ENCODE measurements around the gene NAT8.
"Not testable (repeated sequence)": the region's sequence is repeated elsewhere in the genome, so short reads cannot be mapped to it uniquely, and the experiment has no call there.

Gene NAT8, protein sequence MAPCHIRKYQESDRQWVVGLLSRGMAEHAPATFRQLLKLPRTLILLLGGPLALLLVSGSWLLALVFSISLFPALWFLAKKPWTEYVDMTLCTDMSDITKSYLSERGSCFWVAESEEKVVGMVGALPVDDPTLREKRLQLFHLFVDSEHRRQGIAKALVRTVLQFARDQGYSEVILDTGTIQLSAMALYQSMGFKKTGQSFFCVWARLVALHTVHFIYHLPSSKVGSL

DNA sequence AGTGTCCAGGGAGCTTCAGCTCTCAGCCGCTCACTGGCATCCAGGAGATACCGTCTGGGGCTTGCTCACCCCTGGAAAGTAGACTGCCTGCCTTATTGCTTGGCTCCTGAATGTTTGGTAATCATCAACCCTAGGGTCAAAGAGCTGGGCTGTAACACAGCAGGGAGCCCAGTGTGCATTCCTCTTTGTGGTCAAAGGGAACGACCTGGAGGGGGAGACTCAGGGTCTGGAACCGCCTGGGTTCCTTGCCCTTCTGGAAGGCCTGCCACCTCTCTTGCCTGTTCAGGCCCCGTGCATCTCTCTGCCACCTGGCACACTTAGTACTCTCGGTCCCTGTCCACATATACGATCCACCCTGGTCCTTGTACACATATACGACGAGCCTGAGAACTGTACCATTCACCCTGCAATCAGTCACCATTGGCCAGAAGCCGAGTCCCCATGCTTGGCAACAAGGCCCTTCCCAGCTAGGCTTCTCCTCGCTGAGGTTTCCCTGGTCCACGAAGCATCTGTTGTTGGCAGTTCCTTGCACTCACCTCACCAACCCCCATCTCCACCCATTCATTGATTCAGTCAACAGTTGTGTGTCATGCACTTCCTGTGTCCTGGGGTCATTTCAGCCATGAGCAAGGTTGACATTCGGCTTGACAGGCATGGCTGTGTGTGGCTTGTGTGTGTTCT is at the start of gene NAT8:
Gene NAT8, minus strand, starts transcription at position 85 of the 681 bp plus-strand sequence. CDS start 794 bp downstream, outside the sequence.
- DNase-seq (ENCODE audit: low read depth), result no peak

DNA sequence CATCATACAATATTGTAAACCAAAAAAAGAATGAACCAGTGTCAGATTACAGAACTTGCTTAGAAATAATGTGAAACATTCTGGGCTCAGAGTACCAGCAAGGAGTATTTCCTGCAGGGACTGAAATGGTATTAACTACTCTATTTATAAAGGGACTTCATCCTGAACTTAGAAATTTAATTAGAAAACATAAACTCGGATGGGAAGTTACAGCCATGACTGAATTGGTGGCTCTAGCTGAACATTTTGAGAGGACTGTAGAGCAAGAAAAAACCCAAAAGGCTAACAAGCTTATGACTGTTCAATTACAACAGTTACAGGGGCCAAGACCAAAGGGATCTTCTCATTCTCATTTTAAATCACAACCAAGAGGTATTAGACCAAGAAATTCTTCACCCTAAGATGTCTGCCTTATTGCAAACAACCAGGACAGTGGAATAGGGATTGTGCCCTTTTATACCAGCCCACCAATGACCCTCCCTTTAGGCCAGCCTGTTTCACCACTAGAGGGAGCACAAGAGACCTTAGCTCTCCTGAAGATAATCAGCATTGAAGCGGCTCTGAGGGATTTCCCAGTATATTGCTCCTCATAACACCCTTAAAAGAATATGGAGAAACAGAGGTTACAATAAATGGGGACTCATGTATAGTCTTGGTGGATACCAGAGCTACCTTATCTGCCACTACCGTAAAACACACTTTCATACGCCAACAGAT is 48.3 kb upstream of the NAT8 start:
- not testable (repeated sequence) for DNase-seq (ENCODE audit: low read depth)

DNA sequence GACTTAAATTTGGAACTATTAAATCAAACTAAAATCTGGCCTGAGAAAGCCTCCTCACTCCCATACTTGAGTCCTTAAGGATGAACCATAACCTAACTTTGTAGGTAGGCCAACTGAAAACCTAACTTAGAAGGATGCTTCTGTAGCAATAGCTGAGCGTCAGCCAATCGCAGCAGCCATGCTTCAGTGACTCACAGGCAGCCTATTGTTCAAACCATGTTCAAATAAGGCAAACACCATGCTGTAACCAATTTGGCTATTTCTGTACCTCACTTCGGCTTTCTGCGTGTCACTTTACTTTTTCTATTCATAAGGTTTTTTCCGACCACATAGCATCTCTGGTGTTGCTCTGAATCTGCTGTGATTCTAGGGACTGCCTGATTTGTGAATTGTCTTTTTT is 46.3 kb upstream of the NAT8 start:
- DNase-seq (ENCODE audit: low read depth), result not testable (repeated sequence)

DNA sequence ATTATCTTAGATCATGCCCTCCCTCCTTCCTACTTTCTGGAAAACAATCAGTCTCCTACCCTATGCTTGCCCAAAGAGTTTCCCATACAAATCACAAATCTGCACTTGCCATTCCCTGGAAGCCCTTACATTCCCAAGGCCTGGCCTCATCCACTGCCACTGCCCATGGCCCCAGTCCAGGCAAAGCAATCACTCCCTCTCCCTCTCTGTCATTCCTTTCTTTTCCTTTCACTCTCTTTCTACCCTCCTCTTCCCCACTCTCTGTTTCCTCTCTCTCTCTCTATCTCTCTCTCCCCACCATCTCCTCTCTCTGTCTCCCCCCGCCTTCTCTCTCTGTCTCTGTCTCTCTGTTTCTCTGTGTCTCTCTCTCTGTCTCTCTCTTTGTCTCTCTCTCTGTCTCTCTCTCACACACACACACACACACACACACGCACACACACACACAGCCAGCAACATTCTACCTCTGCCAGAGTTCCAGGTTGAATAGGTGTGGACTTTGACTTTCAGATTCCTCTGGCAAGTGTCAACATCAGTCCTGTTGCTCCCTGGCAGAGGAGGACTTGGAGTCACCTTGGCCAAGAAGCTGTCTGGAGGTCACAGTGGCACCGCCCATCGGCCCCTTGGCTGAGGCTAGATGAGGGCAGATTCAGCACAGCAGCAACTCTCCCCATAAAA is 43.7 kb upstream of the NAT8 start:
- no peak for DNase-seq (ENCODE audit: low read depth)

DNA sequence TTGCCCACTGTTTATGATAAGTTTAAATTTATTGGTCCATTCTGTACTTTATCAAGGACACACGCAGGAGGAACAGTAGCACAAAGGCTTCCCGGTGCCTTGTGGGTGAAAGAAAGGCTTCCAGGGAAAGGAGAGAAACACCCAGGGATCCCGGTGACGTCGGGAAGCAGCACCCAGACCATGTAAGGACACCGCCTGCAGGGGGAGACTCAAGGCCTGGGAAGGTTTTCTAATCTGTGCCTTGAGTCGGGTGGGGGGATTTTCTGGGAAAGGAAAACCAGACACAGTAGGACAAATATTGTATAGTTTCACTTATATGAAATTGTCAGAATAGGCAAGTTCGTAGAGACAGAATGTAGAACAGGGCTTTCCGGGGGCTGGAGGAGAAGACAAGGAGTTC is 42.7 kb upstream of the NAT8 start:
- not testable (repeated sequence) for DNase-seq (ENCODE audit: low read depth)

DNA sequence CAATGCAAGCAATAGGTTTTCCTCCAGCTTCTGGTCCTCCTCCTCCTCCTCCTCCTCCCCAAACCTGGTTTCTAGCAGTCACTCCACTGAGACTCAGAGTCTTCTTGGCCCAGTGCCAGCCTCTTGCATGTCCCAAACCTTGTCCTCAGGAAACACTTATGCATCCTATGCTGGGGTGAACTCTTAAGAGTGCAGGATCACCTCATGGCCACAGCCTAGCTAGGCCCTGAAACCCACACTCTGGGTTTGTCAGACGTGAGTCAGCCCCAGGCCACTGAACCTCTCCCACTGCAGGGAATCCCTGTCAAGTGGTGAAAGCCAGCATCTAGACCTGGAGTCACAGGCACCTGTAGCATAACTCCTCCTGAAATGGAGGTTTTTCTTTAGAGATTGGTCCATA is 42.1 kb upstream of the NAT8 start:
- not testable (repeated sequence) for DNase-seq (ENCODE audit: low read depth)

DNA sequence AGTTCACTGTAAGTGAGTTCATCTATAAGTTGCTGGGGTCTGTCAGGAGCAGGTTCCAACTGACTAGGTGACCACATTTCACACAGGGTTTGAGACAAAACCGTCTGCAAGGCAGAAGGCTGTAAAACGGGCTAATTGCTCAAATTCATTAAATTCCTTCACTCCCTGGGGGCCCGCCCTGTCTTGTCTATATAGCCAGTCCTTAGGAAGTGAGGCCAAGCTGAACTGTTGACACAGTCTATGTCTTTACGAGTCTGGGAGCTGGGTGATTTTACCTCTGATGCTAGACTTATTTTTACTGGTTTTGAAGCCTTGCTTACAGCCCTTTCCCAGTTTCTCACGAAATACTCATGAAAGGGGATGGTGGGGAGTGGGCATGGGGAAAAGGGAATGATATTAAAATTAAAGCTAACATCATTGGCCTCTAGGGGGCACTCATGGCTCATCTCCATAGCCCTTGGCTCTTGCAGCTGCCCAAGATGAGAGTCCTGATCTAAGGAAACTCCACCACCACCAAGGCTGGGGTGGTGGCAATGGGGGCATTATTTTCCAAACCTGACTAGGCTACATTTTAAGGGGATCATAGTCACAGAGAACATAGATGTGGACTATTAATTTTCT is 37.8 kb upstream of the NAT8 start:
- not testable (repeated sequence) for DNase-seq (ENCODE audit: low read depth)

DNA sequence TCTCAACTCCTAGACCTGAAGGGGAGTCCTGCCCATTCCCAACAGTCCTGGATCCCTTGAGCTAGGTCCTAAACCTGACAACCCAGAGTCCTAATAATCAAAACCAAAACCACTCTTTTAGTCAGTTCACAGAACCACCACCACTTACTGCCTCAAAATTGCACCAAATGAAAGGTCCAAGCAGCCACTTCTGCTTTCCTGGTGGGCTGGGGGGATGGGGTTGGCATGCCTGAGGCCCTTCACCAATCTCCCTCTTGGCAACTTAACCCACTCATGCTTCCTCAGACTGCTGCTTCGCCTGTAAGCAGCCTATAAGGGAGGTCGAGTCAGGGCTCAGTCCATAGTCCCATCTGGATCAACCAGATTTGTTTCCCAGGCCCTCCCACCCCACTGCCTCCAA is 37.0 kb upstream of the NAT8 start:
- DNase-seq (ENCODE audit: low read depth), result not testable (repeated sequence)

DNA sequence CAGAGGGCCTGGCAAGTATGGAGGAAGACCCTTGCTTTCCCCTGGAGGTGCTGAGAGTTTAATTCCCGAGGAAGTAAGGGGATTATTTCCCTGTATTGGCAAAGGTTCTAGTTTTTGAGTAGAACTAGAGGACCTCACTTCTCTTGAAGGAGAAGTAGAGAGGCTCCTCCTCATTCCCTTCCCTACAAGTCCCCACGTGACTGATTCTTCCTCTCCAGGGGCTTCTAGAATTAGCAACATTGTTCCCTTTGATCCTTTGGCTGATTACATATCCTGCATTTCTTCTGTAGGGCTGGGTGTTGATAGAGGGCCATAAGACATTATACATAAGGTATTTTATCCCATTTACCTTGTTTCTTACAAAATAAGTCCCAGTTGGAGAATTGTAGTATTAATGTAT is 35.8 kb upstream of the NAT8 start:
- not testable (repeated sequence) for DNase-seq (ENCODE audit: low read depth)

DNA sequence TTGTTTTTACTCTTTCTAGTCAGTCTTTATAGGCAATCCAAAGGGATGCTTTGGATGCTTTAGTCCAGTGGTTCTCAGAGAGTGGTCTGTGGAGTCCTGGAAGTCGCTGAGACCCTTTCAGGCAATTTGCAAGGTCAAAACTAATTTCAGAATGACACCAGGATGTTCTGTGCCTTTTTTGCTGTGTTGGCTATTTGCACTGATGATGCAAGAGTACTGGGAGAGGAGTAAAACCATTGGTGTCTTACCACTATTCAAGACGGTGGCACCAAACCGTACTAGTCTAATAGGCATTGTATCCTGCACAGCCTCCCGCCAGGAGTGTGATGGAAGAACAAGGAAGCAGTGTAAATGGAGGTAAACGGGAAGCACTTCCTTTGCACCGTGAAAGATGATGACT is 34.0 kb upstream of the NAT8 start:
- DNase-seq (ENCODE audit: low read depth), result not testable (repeated sequence)

DNA sequence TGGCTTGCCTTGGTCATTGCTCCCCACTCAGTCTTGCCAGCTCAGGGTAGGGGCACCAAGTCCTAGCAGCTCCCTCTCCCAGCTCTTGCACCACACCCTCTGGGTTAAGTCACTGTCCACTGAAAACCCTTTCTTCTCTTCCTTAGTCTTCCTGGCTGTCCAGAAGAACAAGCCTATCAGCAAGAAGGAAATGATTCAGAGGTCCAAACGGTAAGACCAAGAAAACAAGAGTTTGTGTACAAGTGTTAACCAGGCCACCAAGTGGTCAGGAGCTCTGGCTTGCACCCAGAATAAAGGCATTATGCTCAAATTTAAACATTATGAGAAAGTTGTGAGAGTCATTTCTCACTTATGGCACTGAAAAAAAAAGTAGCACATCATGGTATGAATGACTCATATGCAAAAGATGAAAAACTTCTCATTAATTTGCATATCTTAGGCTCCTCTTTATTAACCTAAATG is 32.5 kb upstream of the NAT8 start:
- DNase-seq (ENCODE audit: low read depth), result not testable (repeated sequence)

DNA sequence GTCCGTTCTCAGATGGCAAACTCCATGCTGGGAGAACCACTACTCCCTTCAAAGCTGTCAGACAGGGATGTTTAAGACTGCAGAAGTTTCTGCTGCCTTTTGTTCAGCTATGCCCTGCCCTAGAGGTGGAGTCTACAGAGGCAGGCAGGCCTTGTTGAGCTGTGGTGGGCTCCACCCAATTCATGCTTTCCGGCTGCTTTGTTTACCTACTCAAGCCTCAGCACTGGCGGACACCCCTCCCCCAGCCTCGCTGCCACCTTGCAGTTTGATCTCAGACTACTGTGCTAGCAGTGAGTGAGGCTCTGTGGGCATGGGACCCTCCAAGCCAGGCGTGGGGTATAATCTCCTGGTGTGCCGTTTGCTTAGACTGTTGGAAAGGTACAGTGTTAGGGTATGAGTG is 27.8 kb upstream of the NAT8 start:
- not testable (repeated sequence) for DNase-seq (ENCODE audit: low read depth)

DNA sequence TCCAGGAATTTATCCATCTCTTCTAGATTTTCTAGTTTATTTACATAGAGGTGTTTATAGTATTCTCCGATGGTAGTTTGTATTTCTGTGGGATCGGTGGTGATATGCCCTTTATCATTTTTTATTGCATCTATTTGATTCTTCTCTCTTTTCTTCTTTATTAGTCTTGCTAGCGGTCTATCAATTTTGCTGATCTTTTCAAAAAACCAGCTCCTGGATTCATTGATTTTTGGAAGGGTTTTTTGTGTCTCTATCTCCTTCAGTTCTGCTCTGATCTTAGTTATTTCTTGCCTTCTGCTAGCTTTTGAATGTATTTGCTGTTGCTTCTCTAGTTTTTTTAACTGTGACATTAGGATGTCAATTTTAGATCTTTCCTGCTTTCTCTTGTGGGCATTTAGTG is 25.0 kb upstream of the NAT8 start:
- not testable (repeated sequence) for DNase-seq (ENCODE audit: low read depth)

DNA sequence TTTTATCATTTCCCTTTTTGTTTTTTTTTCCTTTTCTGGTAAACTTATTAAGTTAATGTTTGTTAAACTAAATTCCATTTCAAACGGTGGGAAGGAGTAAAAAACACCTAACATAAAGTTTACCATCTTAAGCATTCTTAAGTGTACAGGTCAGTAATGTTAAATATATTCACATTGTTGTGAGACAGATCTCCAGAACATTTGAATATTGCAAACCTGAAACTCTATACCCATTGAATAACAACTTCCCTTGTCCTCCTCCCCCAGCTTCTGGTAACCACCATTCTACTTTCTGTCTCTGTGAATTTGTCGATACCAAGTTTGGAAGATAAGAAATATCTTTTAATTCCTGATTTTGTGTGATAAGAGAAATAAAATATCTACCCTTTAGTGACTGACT is 12.0 kb upstream of the NAT8 start:
- DNase-seq (ENCODE audit: low read depth), result no peak

DNA sequence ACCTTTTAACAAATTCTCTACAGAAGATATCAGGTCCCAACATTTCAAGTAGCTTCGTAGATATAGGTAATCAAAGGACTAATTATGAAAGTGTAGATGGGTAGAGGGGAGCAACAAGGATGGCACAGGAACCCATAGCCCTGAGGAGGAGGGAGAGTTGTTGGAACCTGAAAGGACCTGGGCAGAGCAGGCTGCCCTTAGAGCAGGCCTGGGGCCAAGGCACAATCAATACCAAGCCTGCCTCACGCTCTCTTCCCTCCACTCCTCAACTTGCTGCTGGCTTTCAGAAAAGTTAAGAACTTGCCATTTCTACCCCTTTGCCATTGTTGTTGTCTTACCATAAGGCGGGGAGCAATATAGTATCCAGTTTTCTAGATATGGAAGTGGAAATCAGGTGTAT is 10.1 kb upstream of the NAT8 start:
- no peak for DNase-seq (ENCODE audit: low read depth)

DNA sequence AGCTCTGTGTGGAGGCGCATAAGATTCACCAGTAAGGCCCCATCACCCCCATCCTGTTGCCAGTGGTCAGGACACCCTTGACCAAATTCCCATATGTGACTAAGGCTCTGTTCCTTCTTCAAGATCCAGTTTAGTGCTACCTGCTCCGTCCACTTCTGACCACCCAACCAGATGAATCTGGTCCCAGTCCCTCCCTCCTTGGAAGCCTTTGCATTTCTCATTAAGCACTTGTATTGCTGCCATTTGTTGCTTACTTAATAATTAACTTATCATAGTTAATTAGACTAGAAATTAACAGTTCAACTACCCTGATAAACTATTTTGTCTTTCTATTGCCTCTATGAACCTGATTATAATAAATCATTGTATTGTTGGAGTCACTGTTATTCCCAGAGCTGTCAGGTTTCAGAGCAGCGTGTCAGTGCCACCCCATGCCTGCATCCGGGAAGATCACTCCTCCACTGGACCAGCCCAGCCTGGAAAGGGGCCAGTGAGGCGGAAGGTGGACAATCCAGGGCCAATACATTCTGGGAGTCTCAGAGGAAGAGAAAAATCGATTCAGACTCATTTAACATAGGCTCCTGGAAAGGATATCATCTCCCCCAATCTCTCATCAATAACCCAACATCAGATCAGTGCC is 9.5 kb upstream of the NAT8 start:
- no peak for DNase-seq (ENCODE audit: low read depth)

DNA sequence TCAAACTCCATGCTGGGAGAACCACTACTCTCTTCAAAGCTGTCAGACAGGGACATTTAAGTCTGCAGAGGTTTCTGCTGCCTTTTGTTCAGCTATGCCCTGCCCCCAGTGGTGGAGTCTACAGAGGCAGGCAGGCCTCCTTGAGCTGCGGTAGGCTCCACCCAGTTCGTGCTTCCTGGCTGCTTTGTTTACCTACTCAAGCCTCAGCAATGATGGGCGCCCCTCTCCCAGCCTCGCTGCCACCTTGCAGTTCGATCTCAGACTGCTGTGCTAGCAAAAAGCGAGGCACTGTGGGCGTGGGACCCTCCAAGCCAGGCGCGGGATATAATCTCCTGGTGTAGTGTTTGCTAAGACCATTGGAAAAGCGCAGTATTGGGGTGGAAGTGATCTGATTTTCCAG is 5.5 kb upstream of the NAT8 start:
- not testable (repeated sequence) for DNase-seq (ENCODE audit: low read depth)

DNA sequence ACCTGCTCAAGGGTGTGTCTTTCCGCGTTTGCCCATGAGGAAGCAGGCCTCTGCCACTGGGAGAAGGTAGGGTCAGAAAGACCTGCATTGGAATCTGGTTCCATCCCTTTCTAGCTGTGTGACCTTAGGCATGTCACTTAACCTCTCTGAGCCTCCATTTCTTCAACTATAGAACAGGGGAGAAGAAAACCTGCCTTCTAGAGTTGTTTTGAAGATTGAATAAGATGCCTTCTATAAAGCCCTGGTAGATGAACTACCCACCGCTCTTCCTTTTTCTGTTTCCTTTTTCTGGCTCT is 507 bp downstream of the NAT8 start:
- DNase-seq (ENCODE audit: low read depth), result no peak

DNA sequence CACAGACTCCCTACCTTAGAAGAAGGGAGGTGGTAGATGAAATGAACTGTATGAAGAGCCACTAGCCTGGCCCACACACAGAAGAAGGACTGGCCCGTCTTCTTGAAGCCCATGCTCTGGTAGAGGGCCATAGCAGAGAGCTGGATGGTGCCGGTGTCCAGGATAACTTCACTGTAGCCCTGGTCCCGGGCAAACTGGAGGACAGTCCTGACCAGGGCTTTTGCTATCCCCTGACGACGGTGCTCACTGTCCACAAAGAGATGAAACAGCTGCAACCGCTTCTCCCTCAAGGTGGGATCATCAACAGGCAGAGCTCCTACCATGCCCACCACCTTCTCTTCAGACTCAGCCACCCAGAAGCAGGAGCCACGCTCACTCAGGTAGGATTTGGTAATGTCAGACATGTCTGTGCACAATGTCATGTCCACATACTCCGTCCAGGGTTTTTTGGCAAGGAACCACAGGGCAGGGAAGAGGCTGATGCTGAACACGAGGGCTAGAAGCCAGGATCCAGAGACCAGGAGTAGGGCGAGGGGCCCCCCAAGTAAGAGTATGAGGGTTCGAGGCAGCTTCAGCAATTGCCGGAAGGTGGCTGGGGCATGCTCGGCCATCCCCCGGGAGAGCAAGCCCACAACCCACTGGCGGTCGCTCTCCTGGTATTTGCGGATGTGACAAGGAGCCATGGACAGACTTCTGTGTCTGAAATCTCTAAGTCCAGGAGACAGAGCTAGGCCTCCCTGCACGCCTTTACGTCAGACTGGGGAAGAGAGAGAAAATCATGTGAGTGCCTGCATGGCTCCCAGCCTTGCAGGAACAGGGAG is 1.1 kb downstream of the NAT8 start:
- DNase-seq (ENCODE audit: low read depth), result no peak

DNA sequence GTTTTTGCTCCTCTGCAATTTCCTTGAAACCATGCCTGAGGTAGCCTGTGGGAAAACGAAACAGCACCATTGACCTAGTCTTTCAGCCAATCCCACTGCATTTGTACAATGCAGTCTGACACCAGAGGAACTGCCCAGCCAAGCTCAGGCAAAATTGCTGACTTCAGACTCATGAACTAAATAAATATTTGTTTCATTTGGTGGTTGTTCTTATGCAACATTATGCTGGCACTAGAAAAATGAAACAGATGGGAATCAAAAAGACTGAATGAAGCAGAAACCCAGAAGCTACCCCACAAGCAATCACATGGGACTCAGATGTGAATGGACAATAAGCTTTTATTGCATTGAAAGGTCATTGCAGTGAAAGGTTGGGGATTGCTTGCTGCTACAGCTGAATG is 1.7 kb downstream of the NAT8 start:
- DNase-seq (ENCODE audit: low read depth), result no peak

DNA sequence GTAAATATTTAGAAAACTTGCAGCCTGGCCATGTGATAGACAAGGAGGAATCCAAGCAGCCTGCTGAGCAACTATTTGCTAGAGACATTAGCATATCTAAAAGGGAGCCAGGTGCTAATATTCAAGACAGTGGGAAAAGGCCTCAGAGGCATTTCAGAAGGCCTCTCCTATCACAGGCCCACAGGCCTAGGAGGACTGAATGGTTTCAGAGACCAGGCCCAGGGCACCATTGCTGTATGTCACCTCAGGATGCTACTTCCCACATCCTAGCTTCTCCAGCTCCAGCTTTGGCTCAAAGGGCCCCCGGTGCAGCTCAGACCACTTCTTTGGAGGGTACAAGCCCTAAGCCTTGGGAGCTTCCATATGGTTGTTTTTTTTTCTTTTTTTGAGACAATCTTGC is 3.8 kb downstream of the NAT8 start:
- DNase-seq (ENCODE audit: low read depth), result no peak

Measured in stimulated activated CD8-positive, alpha-beta memory T cell treated with anti-CD3 and anti-CD28 coated beads, Interleukin-12 subunit alpha, Interleukin-12 subunit beta, amount 100 ng/mL, for 1 hour (primary cell).